Thoracic aorta endothelial cell (primary cell): ENCODE results near the gene TIMM10. TPM values are rescaled to one million over a fixed set of nuclear protein-coding genes. Genes with fewer than 3 reads are reported as not detected.

ENCODE experiments used
- small RNA-seq: library from RNA; depleted of rRNA; stranded (forward); fragments of <200 nt; gene quantifications from one replicate; pipeline ENCODE3, GENCODE V24; 2012
- total RNA-seq: library from RNA; depleted of rRNA; stranded (reverse); fragments of >200 nt; gene quantifications from 2 replicates; pipeline ENCODE4 v1.2.3, GENCODE V29; 2012

The TIMM10 gene
- 48.7 and 66.3 TPM in 2 replicates for total RNA-seq

GRCh38 chr11:57530596-57531507 is at the start of gene TIMM10:
Gene TIMM10 (minus strand): TSS chr11:57530754. CDS start chr11:57530189, 565 bp downstream.

GRCh38 chr11:57567515-57568329 is 37.2 kb upstream of the TIMM10 start, which contains the start of gene UBE2L6:
Gene UBE2L6 (minus strand): TSS chr11:57567672. CDS start chr11:57567611, 61 bp downstream.

GRCh38 chr11:57536947-57537619 is 6.5 kb upstream of the TIMM10 start, which contains the start of gene SMTNL1:
Gene SMTNL1 (plus strand): TSS chr11:57537595. CDS start chr11:57542643, 5,048 bp downstream.

GRCh38 chr11:57515332-57516060 is 15.1 kb downstream of the TIMM10 start, which contains the start of gene SLC43A1:
Gene SLC43A1 (minus strand): TSS chr11:57515702. CDS start chr11:57514111, 1,591 bp downstream.

Small RNA genes within 50 kb of the gene (small RNA-seq; reads per million reads assigned to genes)
- gene RN7SL605P: not detected

Other genes starting within 250 kb of the TIMM10 start
- gene TNKS1BP1, start 205.8 kb downstream of the TIMM10 start, total RNA-seq: 46.7 and 50.9 TPM in 2 replicates
- gene SSRP1, start 194.9 kb downstream of the TIMM10 start, total RNA-seq: 123 and 143 TPM in 2 replicates
- not detected in 2 replicates for gene P2RX3, start 192.4 kb downstream of the TIMM10 start, total RNA-seq
- gene PRG3, start 149.6 kb downstream of the TIMM10 start, total RNA-seq: not detected in 2 replicates
- gene PRG2, start 140.1 kb downstream of the TIMM10 start, total RNA-seq: 0.07 and 0.13 TPM in 2 replicates
- 120 and 156 TPM in 2 replicates for gene SLC43A3, start 103.6 kb downstream of the TIMM10 start, total RNA-seq
- gene RTN4RL2, start 70.2 kb downstream of the TIMM10 start, total RNA-seq: 0.22 and 0.27 TPM in 2 replicates
- 10.4 and 15.4 TPM in 2 replicates for gene SLC43A1, start 15.1 kb downstream of the TIMM10 start, total RNA-seq
- gene SMTNL1, start 6.8 kb upstream of the TIMM10 start, total RNA-seq: not detected in 2 replicates
- 15.6 and 18.7 TPM in 2 replicates for gene UBE2L6, start 36.9 kb upstream of the TIMM10 start, total RNA-seq
- 0.14 TPM in 1 of 2 replicates, not detected in the other for gene SERPING1, start 66.9 kb upstream of the TIMM10 start, total RNA-seq
- under 0.01 and 0.07 TPM in 2 replicates for gene YPEL4, start 119.2 kb upstream of the TIMM10 start, total RNA-seq
- gene CLP1, start 127.0 kb upstream of the TIMM10 start, total RNA-seq: 20.5 and 21.8 TPM in 2 replicates
- gene ZDHHC5, start 137.4 kb upstream of the TIMM10 start, total RNA-seq: 54.8 and 62.4 TPM in 2 replicates
- gene MED19, start 181.5 kb upstream of the TIMM10 start, total RNA-seq: 19.0 and 22.3 TPM in 2 replicates
- gene TMX2, start 181.8 kb upstream of the TIMM10 start, total RNA-seq: 71.3 and 75.1 TPM in 2 replicates
- gene SELENOH, start 210.7 kb upstream of the TIMM10 start, total RNA-seq: 83.4 and 86.7 TPM in 2 replicates
- not detected in 2 replicates for gene BTBD18, start 221.1 kb upstream of the TIMM10 start, total RNA-seq
- 262 and 292 TPM in 2 replicates for gene CTNND1, start 231.0 kb upstream of the TIMM10 start, total RNA-seq